Gastrocnemius medialis (tissue), 4 donors: ENCODE results near the gene LRRC3.

Experiments
- POLR2A ChIP-seq, 2 donors: fragments of 450-650 bp; IDR thresholded peaks; one replicate each; pipeline ENCODE4 v1.6.1; 2017; ENCODE audit warnings: antibody characterized with exemption in 2 of 2, mild to moderate bottlenecking in 2 of 2, moderate library complexity in 2 of 2
- TF ChIP-seq, protein P1 (sequence below), 5 experiments: fragments of 450-650 bp in 3 of 5; fragments of 200-600 bp in 2 of 5; sonication (generic) in 2 of 5; IDR thresholded peaks in 4 of 5; conservative IDR thresholded peaks in 1 of 5; 1 replicate in 4 of 5; 2 replicates in 1 of 5; pipeline ENCODE4 v1.5.1; 2016 to 2019; ENCODE audit warnings: antibody characterized with exemption in 5 of 5, mild to moderate bottlenecking in 3 of 5, moderate library complexity in 3 of 5

DNA sequence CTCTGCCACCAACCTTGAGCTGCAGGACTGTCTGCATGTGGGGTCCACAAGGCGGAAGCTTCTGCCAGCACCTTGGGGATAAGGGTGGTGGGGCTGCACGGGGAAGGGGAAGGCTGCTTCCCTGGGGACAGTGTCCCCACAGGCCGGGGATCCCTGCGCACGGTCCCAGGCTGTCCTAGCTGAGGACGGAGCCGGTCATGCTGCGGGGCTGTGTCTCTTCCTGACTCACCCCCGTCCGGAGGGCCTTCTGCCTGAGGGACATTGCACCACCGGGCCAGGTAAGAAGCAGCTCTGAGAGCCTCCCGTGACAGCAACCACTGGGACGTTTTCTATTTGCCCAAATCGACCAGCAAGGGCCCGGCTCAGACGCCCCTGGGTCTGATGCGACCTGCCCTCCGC is 54.8 kb downstream of the LRRC3 start:
- TF ChIP-seq, protein P1, sequence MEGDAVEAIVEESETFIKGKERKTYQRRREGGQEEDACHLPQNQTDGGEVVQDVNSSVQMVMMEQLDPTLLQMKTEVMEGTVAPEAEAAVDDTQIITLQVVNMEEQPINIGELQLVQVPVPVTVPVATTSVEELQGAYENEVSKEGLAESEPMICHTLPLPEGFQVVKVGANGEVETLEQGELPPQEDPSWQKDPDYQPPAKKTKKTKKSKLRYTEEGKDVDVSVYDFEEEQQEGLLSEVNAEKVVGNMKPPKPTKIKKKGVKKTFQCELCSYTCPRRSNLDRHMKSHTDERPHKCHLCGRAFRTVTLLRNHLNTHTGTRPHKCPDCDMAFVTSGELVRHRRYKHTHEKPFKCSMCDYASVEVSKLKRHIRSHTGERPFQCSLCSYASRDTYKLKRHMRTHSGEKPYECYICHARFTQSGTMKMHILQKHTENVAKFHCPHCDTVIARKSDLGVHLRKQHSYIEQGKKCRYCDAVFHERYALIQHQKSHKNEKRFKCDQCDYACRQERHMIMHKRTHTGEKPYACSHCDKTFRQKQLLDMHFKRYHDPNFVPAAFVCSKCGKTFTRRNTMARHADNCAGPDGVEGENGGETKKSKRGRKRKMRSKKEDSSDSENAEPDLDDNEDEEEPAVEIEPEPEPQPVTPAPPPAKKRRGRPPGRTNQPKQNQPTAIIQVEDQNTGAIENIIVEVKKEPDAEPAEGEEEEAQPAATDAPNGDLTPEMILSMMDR (IDR thresholded peaks at IDR 0.05 in 4 of 5, conservative IDR thresholded peaks at IDR 0.05 in 1 of 5), result no peak
- TF ChIP-seq POLR2A (IDR thresholded peaks at IDR 0.05), result no peak
